ENCODE measurements around the gene PBX3. TPM values are rescaled to one million over a fixed set of nuclear protein-coding genes. Genes with fewer than 3 reads are reported as not detected.

The PBX3 gene
- total and polyA plus RNA-seq, 4 donors, result 7.3 to 18.9 (median 11.1) TPM

- DNase-seq (ENCODE audit: low spot score), result no peak
- Histone ChIP-seq H3K27ac (ENCODE audit: low read depth in 1 of 2, low read length in 2 of 2) (no peak overlapping the region), H3K4me3 (ENCODE audit: low read depth in 1 of 3, low read length in 3 of 3) (no peak overlapping the region), H3K9ac (ENCODE audit: low read depth in 1 of 2, low read length in 2 of 2) (no peak overlapping the region), H3K4me1 (ENCODE audit: control insufficient read depth in 4 of 4, insufficient read depth in 4 of 4, low read length in 3 of 4) (peaks cover 4 to 21% (median 9%) of the 10 kb centered on the region in 4 donors), H3K36me3 (ENCODE audit: control insufficient read depth in 4 of 4, insufficient read depth in 3 of 4, low read depth in 1 of 4, low read length in 3 of 4) (no peaks in the 10 kb centered on the region), H3K27me3 (ENCODE audit: control insufficient read depth in 4 of 4, insufficient read depth in 4 of 4, low read length in 3 of 4) (no peaks in the 10 kb centered on the region), H3K9me3 (ENCODE audit: control insufficient read depth in 4 of 4, low read length in 3 of 4) (no peaks in the 10 kb centered on the region)
- TF ChIP-seq GABPA (IDR thresholded peaks at IDR 0.05 in 1 of 2, conservative IDR thresholded peaks at IDR 0.05 in 1 of 2), result no peak
- TF ChIP-seq MAX (IDR thresholded peaks at IDR 0.05), result no peak
- no peak for TF ChIP-seq RAD21 (IDR thresholded peaks at IDR 0.05)
Measured at GRCh38 chr9:125854553-125855275, 107.5 kb downstream of the PBX3 start.

- no peaks in the 10 kb centered on the region for H3K9me3 ChIP-seq (ENCODE audit: control insufficient read depth in 4 of 4, low read length in 3 of 4)
- H3K36me3 ChIP-seq (ENCODE audit: control insufficient read depth in 4 of 4, insufficient read depth in 3 of 4, low read depth in 1 of 4, low read length in 3 of 4), result no peaks in the 10 kb centered on the region
- TF ChIP-seq SP1 (IDR thresholded peaks at IDR 0.05) (no peak), TAF1 (conservative IDR thresholded peaks at IDR 0.05) (no peak), NR2F2 (IDR thresholded peaks at IDR 0.05) (no peak), HNF4A (conservative IDR thresholded peaks at IDR 0.05) (no peak), ZBTB33 (IDR thresholded peaks at IDR 0.05) (no peak), FOXA2 (IDR thresholded peaks at IDR 0.05) (no peak), JUND (IDR thresholded peaks at IDR 0.05) (no peak), CTCF (IDR thresholded peaks at IDR 0.05; ENCODE audit: low read depth, low read length, missing input control) (no peak), ATF3 (IDR thresholded peaks at IDR 0.05) (no peak), REST (IDR thresholded peaks at IDR 0.05) (no peak), MAX (IDR thresholded peaks at IDR 0.05) (no peak), RXRA (IDR thresholded peaks at IDR 0.05) (no peak), YY1 (IDR thresholded peaks at IDR 0.05) (no peak), RAD21 (IDR thresholded peaks at IDR 0.05) (no peak), EGR1 (IDR thresholded peaks at IDR 0.05; ENCODE audit: low read depth in 2 of 2) (no peak), FOXA1 (IDR thresholded peaks at IDR 0.05) (no peak)
- H3K9ac ChIP-seq (ENCODE audit: low read depth in 1 of 2, low read length in 2 of 2), result no peak overlapping the region
- H3K27ac ChIP-seq (ENCODE audit: low read depth in 1 of 2, low read length in 2 of 2), result no peak overlapping the region
- 82% methylated on average over 9 of the region's 9 CpGs for WGBS
- H3K4me1 ChIP-seq (ENCODE audit: control insufficient read depth in 4 of 4, insufficient read depth in 4 of 4, low read length in 3 of 4), result peaks cover 3 to 16% (median 4%) of the 10 kb centered on the region in 4 donors
- no peak for DNase-seq (ENCODE audit: low spot score)
- H3K4me3 ChIP-seq (ENCODE audit: low read depth in 1 of 3, low read length in 3 of 3), result no peak overlapping the region
- no peaks in the 10 kb centered on the region for H3K27me3 ChIP-seq (ENCODE audit: control insufficient read depth in 4 of 4, insufficient read depth in 4 of 4, low read length in 3 of 4)
Measured at GRCh38 chr9:125856331-125856730, 109.2 kb downstream of the PBX3 start.
